ENCODE results near the gene MAP3K8. TPM values are rescaled to one million over a fixed set of nuclear protein-coding genes. Genes with fewer than 3 reads are reported as not detected.
"Not testable (repeated sequence)": the region's sequence is repeated elsewhere in the genome, so short reads cannot be mapped to it uniquely, and the experiment has no call there.

The MAP3K8 gene
- total RNA-seq, 1 donor from 2014 or later = 10.4 TPM

DNA sequence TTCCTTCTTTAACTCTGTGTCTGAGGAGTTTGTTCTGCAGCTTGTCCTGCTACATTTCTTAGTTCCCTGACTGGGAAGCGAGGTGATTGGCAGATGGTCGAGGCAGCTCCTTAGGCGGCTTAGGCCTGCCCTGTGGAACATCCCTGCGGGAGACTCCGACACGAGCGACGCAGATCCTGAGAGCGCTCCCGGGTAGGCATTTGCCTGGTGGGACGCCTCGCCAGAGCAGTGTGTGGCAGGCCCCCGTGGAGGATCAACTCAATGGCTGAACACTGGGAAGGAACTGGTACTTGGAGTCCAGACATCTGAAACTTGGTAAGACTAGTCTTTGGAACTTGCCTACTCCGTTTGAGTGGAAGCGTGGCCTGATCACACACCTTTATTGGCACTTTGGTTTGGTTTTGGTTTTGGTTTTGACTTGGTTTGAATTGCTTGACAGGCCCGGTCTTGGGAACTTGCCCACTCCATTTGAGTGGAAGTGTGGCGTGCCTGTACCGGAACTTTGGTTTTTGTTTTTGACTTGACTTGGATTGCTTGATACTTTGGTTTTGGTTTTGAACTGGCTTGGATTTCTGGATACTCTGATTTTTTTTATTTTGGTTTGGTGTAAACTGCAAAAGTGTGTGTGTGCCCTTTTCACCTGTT lies 42.6 kb downstream of the MAP3K8 start:
- Histone ChIP-seq H3K36me3 (ENCODE audit: control insufficient read depth, insufficient read depth, low read length) (no peaks in the 10 kb centered on the region), H3K27me3 (ENCODE audit: control insufficient read depth, insufficient read depth, low read length) (no peaks in the 10 kb centered on the region), H3K4me3 (ENCODE audit: low read depth, low read length) (no peak overlapping the region)
- TF ChIP-seq, protein P1, sequence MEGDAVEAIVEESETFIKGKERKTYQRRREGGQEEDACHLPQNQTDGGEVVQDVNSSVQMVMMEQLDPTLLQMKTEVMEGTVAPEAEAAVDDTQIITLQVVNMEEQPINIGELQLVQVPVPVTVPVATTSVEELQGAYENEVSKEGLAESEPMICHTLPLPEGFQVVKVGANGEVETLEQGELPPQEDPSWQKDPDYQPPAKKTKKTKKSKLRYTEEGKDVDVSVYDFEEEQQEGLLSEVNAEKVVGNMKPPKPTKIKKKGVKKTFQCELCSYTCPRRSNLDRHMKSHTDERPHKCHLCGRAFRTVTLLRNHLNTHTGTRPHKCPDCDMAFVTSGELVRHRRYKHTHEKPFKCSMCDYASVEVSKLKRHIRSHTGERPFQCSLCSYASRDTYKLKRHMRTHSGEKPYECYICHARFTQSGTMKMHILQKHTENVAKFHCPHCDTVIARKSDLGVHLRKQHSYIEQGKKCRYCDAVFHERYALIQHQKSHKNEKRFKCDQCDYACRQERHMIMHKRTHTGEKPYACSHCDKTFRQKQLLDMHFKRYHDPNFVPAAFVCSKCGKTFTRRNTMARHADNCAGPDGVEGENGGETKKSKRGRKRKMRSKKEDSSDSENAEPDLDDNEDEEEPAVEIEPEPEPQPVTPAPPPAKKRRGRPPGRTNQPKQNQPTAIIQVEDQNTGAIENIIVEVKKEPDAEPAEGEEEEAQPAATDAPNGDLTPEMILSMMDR (IDR thresholded peaks at IDR 0.05; ENCODE audit: insufficient read depth, low read length, poor library complexity, severe bottlenecking) = no peak
- DNase-seq (ENCODE audit: low read depth) = no peak

DNA sequence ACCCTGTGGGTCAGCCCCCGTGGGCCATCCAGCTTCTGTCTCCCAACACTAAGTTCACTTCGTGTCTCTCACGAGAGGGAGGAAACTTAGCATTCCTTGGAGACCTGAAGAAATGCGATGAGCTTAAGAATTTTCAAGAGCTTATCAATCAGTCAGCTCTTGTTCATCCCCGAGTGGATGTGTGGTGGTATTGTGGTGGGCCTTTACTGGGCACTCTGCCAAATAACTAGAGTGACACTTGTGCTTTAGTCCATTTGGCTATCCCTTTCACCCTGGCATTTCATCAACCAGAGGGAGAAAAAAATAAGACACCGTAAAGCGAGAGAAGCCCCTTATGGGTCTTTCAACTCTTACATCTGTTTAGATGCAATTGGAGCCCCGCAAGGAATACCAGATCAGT lies 45.5 kb downstream of the MAP3K8 start:
- not testable (repeated sequence) for H3K27me3 ChIP-seq (ENCODE audit: control insufficient read depth, insufficient read depth, low read length); H3K4me3 ChIP-seq (ENCODE audit: low read depth, low read length); DNase-seq (ENCODE audit: low read depth); H3K36me3 ChIP-seq (ENCODE audit: control insufficient read depth, insufficient read depth, low read length)

DNA sequence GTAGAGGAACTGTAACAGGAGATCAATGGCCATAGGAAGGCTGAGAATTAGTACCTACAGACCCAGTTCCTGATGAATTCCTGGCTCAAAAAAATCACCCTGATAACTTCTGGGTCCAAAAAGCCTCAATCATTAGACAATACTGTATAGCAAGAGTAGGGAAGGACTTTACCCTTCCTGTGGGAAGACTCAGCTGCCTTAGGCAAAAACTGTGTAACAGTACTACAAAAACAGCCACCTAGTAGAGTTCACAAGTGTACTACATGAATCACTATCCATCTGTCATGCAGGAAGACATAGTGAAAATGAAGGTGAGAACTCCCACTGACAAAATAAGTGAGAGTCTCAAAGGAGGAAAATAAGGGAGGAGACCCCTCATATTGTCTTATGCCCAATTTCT lies 47.6 kb downstream of the MAP3K8 start:
- Histone ChIP-seq H3K27me3 (ENCODE audit: control insufficient read depth, insufficient read depth, low read length) (no peaks in the 10 kb centered on the region), H3K36me3 (ENCODE audit: control insufficient read depth, insufficient read depth, low read length) (no peaks in the 10 kb centered on the region), H3K4me3 (ENCODE audit: low read depth, low read length) (no peak overlapping the region)
- TF ChIP-seq, protein P1 (IDR thresholded peaks at IDR 0.05; ENCODE audit: insufficient read depth, low read length, poor library complexity, severe bottlenecking) = no peak
- DNase-seq (ENCODE audit: low read depth) = no peak

DNA sequence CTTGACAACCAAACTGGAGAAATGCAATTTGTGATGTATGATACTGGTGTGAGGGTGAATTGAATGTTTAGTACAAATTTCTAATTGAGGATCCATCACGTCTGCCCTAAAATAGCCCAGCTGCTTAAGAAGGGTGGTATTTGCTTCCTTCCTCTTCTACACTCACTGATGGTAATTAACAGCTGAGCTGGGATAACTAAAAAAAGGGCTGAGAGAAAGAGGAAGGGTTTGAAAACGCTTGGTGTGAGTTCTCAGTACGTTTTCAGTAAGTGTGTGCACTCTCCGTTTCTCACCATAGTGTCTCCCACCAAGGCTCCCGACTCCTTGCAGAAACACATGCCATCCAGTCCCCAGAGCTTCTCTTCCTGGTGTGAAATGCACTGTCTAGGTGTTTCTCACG lies 54.3 kb downstream of the MAP3K8 start:
- no peak overlapping the region for H3K4me3 ChIP-seq (ENCODE audit: low read depth, low read length)
- DNase-seq (ENCODE audit: low read depth) = no peak

DNA sequence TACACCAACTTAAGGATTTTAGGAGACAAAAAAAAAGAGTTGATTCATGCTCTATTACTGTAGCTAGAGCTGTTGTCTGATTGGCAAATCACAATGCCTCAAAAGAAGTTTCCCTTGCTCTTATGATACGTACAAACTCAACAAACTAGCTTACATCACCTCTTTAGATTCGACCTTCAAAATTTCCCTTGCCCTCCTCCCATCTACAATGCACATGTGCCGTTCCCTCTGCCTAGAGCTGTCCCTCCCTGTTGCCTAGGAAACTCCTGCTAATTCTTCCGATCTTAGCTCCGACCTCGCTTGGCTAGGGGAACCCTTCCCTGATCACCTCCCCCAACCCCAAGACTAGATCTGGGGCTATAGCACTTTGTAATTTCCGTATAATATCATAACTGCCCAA lies 55.4 kb downstream of the MAP3K8 start:
- Histone ChIP-seq H3K27me3 (ENCODE audit: control insufficient read depth, insufficient read depth, low read length) (peaks cover 2% of the 10 kb centered on the region), H3K4me3 (ENCODE audit: low read depth, low read length) (no peak overlapping the region), H3K36me3 (ENCODE audit: control insufficient read depth, insufficient read depth, low read length) (no peaks in the 10 kb centered on the region)
- TF ChIP-seq, protein P1 (IDR thresholded peaks at IDR 0.05; ENCODE audit: insufficient read depth, low read length, poor library complexity, severe bottlenecking) = no peak
- no peak for DNase-seq (ENCODE audit: low read depth)

More for the DNA sequence above, 54.3 kb downstream of the MAP3K8 start:
- TF ChIP-seq, protein P1 (IDR thresholded peaks at IDR 0.05; ENCODE audit: insufficient read depth, low read length, poor library complexity, severe bottlenecking) = no peak
- Histone ChIP-seq H3K27me3 (ENCODE audit: control insufficient read depth, insufficient read depth, low read length) (peaks cover 2% of the 10 kb centered on the region), H3K36me3 (ENCODE audit: control insufficient read depth, insufficient read depth, low read length) (no peaks in the 10 kb centered on the region)

DNA sequence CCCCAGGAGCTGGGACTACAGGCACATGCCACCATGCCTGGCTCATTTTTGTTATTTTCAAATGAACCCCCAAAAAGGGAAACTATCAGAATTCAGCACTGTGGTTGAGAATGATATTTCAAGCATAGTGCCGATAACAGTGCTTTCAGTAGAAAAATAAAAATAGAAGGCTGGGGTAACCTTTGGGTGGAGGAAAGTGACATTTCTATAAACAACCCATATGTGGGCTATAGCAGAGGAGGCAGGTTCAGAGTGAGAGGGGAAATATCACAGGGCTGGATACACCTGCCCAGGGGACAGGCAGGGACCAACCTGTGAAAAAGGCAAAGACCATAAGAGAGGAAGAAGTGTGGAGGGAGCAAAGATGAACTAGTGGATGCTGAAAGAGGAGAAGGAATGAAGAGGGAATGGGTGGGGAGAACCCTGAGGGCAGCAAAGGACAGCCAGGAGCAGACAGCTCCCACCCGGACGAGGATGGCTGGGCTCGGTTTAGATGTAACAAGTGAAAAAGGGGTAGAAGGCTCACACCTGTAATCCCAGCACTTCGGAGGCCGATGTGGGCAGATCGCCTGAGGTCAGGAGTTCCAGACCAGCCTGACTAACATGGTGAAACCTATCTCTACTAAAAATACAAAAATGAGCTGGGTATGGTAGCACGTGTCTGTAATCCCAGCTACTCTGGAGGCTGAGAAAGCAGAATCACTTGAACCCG lies 56.5 kb downstream of the MAP3K8 start:
- Histone ChIP-seq H3K27me3 (ENCODE audit: control insufficient read depth, insufficient read depth, low read length) (peaks cover 2% of the 10 kb centered on the region), H3K36me3 (ENCODE audit: control insufficient read depth, insufficient read depth, low read length) (no peaks in the 10 kb centered on the region), H3K4me3 (ENCODE audit: low read depth, low read length) (no peak overlapping the region)
- TF ChIP-seq, protein P1 (IDR thresholded peaks at IDR 0.05; ENCODE audit: insufficient read depth, low read length, poor library complexity, severe bottlenecking) = no peak
- DNase-seq (ENCODE audit: low read depth) = no peak
